Brain pericyte (primary cell): ENCODE data around the gene ANGPTL2.

ENCODE experiments used
- DNase-seq: peaks from one replicate; pipeline ENCODE4 v3.0.0-alpha.2; 2012; ENCODE audit warnings: low read depth, low spot score

The ANGPTL2 gene

GRCh38 chr9:127136880-127137639 lies 14.6 kb upstream of the ANGPTL2 start:
- no peak for DNase-seq

- DNase-seq = no peak
These were observed 13.8 kb upstream of the ANGPTL2 start for GRCh38 chr9:127136081-127136879.

- no peak for DNase-seq
These were observed 12.8 kb upstream of the ANGPTL2 start for GRCh38 chr9:127135056-127135745.

- DNase-seq = no peak
These were observed 11.3 kb upstream of the ANGPTL2 start for GRCh38 chr9:127133739-127134167.

- DNase-seq = no peak
These were observed 10.6 kb upstream of the ANGPTL2 start for GRCh38 chr9:127132921-127133647.

- no peak for DNase-seq
These were observed 9.9 kb upstream of the ANGPTL2 start for GRCh38 chr9:127132375-127132774.

- DNase-seq = no peak
These were observed 9.4 kb upstream of the ANGPTL2 start for GRCh38 chr9:127131871-127132270.

GRCh38 chr9:127130661-127131538 lies 8.5 kb upstream of the ANGPTL2 start:
- no peak for DNase-seq

GRCh38 chr9:127130235-127130634 lies 7.8 kb upstream of the ANGPTL2 start:
- DNase-seq = no peak

GRCh38 chr9:127129718-127130085 lies 7.3 kb upstream of the ANGPTL2 start:
- no peak for DNase-seq

- no peak for DNase-seq
These were observed 6.8 kb upstream of the ANGPTL2 start for GRCh38 chr9:127129073-127129717.

- DNase-seq = no peak
These were observed 6.1 kb upstream of the ANGPTL2 start for GRCh38 chr9:127128341-127129072.

GRCh38 chr9:127126971-127127370 lies 4.5 kb upstream of the ANGPTL2 start:
- DNase-seq = no peak

- no peak for DNase-seq
These were observed 2.4 kb upstream of the ANGPTL2 start for GRCh38 chr9:127124792-127125191.

GRCh38 chr9:127124111-127124531 lies 1.7 kb upstream of the ANGPTL2 start:
- DNase-seq = no peak

- DNase-seq = peak; percentile 50
These were observed 842 bp upstream of the ANGPTL2 start for GRCh38 chr9:127123064-127123890.

GRCh38 chr9:127121628-127122175 lies 733 bp downstream of the ANGPTL2 start:
- no peak for DNase-seq

- no peak for DNase-seq
These were observed 3.1 kb downstream of the ANGPTL2 start for GRCh38 chr9:127119320-127119709.
